Right forelimb (tissue), 1 donor: ENCODE data around the gene ZNF397.
A peak's percentile ranks its signal among the peaks of the same experiment; 100 is the strongest.
"Not testable (repeated sequence)": the region's sequence is repeated elsewhere in the genome, so short reads cannot be mapped to it uniquely, and the experiment has no call there.

Experiments used
- DNase-seq: peaks from one replicate; pipeline ENCODE4 v3.0.0-alpha.2; 2018

ZNF397 gene

GRCh38 chr18:35240664-35241447 is at the start of gene ZNF397:
Gene ZNF397 (plus strand): TSS chr18:35241034. CDS start chr18:35242471, 1,437 bp downstream.
- DNase-seq: peak; percentile 98

GRCh38 chr18:35191698-35192025 is 49.2 kb upstream of the ZNF397 start:
- no peak for DNase-seq

DNA sequence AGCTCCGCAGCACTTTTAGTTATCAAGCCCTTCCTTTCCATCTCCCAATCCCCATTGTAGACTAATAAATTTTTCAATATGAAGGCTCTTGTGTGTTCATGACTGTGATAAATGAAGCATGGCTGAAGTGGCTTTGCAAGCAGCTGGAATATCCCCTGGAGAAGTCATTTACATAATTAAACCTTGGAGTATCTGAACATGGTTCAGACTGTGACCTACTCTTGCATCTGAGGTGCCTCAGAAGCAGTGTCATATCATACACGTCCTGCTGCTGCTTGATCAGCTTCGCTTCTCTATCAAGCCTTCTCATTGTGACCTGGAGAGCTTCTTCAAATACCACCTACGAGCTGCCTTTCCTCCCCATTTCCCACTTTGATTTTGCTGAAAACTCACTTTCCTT is 48.4 kb upstream of the ZNF397 start:
- no peak for DNase-seq

DNA sequence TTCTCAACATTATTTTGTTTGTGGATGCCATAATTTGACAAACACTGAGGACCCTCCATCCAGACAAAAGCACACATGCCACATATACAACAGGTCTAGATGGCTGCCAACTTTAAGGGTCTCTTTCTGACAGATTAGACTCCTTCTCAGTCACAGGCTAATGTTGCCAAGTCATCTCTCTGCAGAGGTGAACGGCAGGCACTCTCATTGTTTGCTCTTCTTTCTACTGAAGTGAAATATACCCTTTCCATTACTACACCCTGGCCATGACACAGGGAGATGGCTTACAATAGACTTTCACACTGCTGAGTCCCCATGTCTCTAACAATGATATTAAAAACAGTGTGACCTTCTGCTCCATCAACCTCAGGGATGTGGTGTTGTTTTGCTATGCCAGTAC is 47.5 kb upstream of the ZNF397 start:
- no peak for DNase-seq

GRCh38 chr18:35197296-35197695 is 43.5 kb upstream of the ZNF397 start:
- DNase-seq: no peak

- peak; percentile 48 for DNase-seq
These were observed 39.4 kb upstream of the ZNF397 start for GRCh38 chr18:35201256-35201931.

- DNase-seq: no peak
These were observed 37.8 kb upstream of the ZNF397 start for GRCh38 chr18:35203067-35203466.

GRCh38 chr18:35205199-35205712 is 35.6 kb upstream of the ZNF397 start:
- DNase-seq: no peak

DNA sequence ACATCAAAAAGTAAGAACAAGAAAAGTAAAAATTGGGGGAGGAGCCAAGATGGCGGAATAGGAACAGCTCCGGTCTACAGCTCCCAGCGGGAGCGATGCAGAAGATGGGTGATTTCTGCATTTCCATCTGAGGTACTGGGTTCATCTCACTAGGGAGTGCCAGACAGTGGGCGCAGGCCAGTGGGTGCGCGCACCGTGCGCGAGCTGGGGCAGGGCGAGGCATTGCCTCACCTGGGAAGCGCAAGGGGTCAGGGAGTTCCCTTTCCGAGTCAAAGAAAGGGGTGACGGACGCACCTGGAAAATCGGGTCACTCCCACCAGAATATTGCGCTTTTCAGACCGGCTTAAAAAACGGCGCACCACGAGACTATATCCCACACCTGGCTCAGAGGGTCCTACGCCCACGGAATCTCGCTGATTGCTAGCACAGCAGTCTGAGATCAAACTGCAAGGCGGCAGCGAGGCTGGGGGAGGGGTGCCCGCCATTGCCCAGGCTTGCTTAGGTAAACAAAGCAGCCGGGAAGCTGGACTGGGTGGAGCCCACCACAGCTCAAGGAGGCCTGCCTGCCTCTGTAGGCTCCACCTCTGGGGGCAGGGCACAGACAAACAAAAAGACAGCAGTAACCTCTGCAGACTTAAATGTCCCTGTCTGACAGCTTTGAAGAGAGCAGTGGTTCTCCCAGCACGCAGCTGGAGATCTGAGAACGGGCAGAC is 34.9 kb upstream of the ZNF397 start:
- DNase-seq: not testable (repeated sequence)

DNA sequence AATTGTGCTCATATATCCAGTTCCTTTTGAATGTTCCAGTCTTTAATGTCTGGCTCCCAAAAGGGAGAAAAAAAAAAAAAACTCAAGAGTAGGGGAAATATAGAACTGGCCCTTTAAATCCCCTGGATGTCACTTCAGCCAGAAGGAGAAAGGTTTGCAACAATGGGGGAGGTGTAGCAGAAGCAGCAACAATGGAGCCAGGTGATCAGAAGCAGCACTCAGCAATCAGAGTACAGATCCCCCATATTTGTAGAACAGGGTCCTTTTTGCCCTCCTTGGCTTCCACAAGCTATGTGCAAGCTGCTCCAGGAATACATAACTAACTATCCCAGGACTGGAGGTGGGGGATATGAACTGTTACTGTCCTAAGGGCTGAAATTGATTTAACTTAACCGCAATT is 25.8 kb upstream of the ZNF397 start:
- DNase-seq: no peak

DNA sequence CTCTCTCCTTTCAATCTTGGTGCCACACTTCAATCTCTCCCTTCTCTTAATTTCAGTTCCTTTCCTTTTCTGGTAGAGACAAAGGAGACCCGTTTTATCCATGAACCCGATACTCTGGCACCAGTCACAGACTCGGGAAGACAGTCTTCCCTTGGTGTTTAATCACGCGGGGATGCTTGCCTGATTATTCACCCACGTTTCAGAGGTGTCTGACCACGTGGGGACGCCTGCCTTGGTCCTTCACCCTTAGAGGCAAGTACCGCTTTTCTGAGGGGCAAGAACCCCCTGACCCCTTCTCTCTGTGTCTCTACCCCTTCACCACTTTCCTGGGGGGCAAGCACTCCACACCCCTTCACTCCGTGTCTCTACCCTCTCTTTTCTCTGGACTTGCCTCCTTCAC is 24.2 kb upstream of the ZNF397 start:
- DNase-seq: not testable (repeated sequence)

DNA sequence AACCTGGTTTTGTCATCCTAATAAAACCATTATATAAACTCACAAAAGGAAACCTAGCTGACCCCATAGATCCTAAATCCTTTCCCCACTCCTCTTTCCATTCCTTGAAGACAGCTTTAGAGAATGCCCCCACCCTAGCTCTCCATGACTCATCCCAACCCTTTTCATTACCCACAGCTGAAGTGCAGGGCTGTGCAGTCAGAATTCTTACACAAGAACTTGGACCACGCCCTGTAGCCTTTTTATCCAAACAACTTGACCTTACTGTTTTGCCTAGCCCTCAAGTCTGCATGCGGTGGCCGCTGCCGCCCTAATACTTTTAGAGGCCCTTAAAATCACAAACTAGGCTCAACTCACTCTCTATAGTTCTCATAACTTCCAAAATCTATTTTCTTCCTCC is 21.5 kb upstream of the ZNF397 start:
- DNase-seq: not testable (repeated sequence)

DNA sequence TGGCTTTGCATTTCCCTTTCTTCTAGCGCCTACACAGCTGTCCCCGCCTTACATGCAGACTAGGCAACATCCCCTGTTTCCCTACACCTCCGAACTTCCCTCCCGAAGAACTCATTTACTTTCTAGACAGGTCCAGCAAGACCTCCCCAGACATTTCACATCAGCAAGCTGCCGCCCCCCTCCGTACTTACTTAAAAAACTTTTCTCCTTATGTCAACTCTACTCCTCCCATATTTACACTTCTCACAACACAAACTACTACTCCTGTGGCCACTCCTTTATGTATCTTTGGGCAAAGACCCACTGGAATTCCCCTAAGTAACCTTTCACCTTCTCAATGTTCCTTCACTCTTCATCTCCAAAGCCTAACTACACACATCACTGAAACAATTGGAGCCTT is 20.4 kb upstream of the ZNF397 start:
- DNase-seq: no peak

DNA sequence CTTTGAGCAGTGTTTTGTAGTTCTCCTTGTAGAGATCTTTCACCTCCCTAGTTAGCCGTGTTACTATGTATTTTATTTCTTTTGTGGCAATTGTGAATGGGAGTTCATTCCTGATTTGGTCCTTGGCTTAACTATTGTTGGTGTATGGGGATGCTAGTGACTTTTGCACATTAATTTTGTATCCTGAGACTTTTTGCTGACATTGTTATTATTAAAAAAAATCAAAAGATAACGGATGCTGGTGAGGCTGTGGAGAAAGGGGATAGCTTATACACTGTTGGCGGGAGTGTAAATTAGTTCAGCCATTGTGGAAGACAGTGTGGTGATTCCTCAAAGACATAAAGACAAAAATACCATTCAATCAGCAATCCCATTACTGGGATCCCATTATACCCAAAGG is 17.0 kb upstream of the ZNF397 start:
- DNase-seq: no peak

GRCh38 chr18:35227254-35227653 is 13.6 kb upstream of the ZNF397 start:
- DNase-seq: no peak

GRCh38 chr18:35231052-35231451 is 9.8 kb upstream of the ZNF397 start:
- DNase-seq: peak; percentile 69

GRCh38 chr18:35236571-35237363 is 4.1 kb upstream of the ZNF397 start:
- DNase-seq: no peak

- DNase-seq: no peak
These were observed 1.5 kb upstream of the ZNF397 start for GRCh38 chr18:35239314-35239713.

DNA sequence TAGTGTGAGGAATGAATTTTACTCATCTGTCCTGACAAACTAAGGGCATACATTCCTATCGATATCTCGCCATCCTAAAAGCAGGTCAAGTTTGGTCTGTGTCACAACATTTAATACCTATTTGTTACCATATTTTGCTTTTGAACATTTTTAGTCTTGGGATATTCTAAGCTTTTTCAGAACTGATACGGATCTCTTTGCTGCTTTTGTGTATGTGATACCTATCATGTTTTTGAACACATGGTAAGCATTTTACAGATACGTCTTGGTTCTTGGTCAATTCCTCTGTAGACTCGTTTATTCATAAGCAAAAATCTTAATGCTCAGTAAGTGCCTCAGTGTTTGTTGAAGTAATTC is 592 bp downstream of the ZNF397 start:
- no peak for DNase-seq

- no peak for DNase-seq
These were observed 1.6 kb downstream of the ZNF397 start for GRCh38 chr18:35242426-35242825.

- no peak for DNase-seq
These were observed 3.8 kb downstream of the ZNF397 start for GRCh38 chr18:35244671-35245070.

DNA sequence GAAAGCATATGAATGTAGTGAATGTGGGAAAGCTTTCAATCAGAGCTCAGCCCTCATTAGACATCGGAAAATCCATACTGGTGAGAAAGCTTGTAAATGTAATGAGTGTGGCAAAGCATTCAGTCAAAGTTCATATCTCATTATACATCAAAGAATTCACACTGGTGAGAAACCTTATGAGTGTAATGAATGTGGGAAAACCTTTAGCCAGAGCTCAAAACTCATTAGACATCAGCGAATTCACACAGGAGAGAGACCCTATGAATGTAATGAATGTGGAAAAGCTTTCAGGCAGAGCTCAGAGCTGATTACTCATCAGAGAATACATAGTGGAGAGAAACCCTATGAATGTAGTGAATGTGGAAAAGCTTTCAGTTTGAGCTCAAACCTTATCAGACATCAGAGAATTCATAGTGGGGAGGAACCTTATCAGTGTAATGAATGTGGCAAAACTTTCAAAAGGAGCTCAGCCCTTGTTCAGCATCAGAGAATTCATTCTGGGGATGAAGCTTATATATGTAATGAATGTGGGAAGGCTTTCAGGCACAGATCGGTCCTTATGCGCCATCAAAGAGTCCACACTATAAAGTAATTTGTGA is 5.0 kb downstream of the ZNF397 start:
- no peak for DNase-seq

DNA sequence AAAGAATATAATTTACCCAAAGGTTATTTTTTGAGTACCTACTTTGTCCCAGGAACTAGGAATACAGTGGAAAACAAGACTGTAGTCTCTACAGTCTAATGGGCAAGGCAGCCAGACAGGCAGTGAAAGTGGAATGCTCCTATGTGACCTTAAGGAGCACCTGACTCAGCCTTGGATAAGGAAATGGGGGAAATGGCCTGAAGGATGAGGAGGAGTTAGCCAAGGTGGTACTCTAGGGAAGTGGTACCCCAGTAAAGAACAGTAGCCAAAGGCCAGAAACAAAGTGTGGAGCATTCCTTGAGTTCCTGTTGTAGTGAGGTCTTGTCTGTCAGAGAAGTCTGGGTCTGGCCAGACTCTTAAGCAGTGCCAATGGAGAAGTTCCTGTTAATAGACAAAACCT is 6.0 kb downstream of the ZNF397 start:
- no peak for DNase-seq
